Activated T-cell treated with anti-CD3 and anti-CD28 coated beads, Interleukin-2, amount 50 U/mL, for 1 hour (primary cell): ENCODE results near the gene CCL16.
"Not testable (repeated sequence)": the region's sequence is repeated elsewhere in the genome, so short reads cannot be mapped to it uniquely, and the experiment has no call there.

Experiments
- DNase-seq: peaks from one replicate; pipeline ENCODE4 v3.0.0-alpha.2; 2020

Gene CCL16

DNA sequence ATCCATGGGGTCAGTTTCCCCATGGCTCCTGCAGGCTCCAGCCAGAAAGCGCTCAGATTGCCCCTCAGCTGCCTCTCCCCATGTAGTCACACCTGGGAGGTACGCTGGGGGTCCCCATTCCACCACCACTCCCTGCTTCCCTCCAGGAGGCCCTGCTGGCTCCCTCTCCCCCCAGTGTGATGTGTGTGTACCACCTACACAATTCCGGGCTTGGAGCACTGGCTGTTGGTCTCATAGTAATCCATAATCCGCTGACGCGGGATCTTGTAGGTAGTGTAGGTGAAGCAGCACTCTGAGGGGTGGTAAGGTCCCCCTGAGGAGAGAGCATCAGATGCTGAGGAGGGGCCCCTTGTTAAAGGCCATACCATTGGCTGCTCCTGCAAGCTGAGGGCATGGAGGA is 2.8 kb upstream of the CCL16 start:
- no peak for DNase-seq

GRCh38 chr17:35982409-35983191 is 1.3 kb upstream of the CCL16 start:
- no peak for DNase-seq

DNA sequence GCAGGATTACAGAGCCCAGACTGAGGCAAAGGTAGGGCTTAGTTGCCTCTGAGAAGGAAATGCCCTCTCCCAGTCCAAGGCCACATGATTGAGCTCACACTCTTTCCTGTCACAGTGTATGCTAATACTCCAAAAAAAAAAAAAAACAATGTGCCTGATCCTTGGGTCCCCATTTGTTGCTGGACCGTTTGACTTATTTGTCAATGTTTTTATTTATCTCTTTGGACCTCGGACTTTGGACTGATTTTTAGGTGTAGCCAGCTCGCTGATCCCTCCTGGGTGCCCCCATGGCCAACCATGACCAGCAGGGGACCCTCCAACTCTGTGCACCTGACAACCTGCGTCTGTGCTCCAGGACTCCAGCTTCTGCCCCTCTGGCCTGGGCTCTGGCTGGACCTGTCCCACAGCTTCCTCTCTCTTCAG is 622 bp upstream of the CCL16 start:
- no peak for DNase-seq

GRCh38 chr17:35978346-35978745 is 3.0 kb downstream of the CCL16 start:
- DNase-seq = no peak

- no peak for DNase-seq
Measured at GRCh38 chr17:35977509-35977908, 3.8 kb downstream of the CCL16 start.

GRCh38 chr17:35973333-35974260 is 7.7 kb downstream of the CCL16 start:
- no peak for DNase-seq

- no peak for DNase-seq
Measured at GRCh38 chr17:35972945-35973332, 8.4 kb downstream of the CCL16 start.

GRCh38 chr17:35972535-35972934 is 8.8 kb downstream of the CCL16 start:
- DNase-seq = no peak

- DNase-seq = no peak
Measured at GRCh38 chr17:35972066-35972465, 9.2 kb downstream of the CCL16 start.

GRCh38 chr17:35969558-35970380 is 11.5 kb downstream of the CCL16 start:
- DNase-seq = peak; percentile 55

DNA sequence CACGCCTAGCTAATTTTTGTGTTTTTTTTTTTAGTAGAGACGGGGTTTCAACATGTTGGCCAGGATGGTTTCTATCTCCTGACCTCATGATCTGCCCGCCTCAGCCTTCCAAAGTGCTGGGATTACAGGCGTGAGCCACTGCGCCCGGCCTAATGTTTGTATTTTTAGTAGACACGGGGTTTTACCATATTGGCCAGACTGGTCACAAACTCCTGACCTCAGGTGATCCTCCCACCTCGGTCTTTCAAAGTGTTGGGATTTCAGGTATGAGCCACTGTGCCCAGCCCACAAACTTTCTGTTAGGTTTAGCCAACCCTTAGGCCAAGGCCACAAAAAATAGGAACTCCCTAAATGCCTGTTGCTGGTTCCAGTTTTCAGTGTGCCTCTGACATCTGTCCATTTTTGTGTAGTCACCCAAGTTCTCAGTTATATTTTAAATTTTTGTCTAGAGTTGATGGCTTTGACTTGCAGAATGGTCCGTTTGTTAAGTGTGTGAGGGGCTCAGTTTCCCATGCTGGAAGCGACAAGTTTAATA is 12.7 kb downstream of the CCL16 start:
- DNase-seq = no peak

- no peak for DNase-seq
Measured at GRCh38 chr17:35965272-35965671, 16.0 kb downstream of the CCL16 start.

- no peak for DNase-seq
Measured at GRCh38 chr17:35963663-35964062, 17.6 kb downstream of the CCL16 start.

DNA sequence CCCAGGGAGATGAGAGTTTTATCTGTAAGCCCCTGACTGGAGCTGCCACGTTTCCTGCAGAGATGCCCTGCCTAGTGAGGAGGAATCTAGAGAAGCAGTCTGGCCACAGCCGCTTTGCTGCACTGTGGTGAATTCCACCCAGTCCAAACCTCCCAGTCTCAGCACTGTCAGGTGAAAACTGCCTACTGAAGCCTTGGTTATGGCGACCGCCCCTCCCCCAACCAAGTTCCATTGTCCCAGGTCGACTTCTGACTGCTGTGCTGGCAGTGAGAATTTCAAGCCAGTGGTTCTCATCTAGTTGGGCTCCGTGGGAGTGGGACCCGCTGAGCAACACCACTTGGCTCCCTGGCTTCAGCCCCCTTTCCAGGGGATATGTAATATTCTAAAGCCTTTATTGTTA is 27.6 kb downstream of the CCL16 start:
- DNase-seq = no peak

- no peak for DNase-seq
Measured at GRCh38 chr17:35949401-35949800, 31.9 kb downstream of the CCL16 start.

DNA sequence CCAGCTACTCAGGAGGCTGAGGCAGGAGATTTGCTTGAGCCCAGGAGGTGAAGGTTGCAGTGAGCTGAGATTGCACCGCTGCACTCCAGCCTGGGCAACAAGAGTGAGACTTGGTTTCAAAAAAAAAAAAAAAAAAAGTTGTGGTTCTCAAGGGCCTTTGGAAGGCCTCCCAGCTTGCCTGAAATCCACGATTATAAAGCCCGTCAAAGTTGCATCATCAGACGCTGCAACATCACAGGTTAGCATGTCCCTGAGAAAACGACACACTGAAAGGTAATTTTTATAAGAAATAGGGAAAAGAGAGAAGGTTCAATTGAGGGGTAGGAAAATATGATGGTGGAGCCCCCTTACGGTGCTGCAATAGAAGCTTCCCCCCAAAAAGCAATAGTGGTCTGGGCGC is 33.2 kb downstream of the CCL16 start:
- no peak for DNase-seq

GRCh38 chr17:35947156-35947585 is 34.1 kb downstream of the CCL16 start:
- peak; percentile 45 for DNase-seq

DNA sequence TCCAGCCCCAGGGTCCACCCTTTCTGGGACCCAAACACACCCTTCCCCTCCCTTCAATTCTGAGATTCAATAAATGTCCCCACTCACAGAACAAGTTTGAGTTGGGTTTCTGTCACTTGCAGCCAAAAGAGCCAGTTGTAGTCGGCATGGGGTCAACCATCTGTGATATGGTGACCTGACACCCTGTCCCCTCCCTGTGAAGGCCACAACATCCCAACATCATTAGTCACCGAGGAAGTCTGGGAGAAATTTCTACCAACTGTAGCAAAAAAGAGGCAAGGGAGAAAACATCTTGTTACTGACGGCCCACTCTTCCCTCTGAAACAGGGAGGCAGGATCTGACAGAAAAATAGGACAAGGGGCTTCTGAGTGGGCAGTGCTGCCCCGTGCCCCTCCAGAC is 37.1 kb downstream of the CCL16 start:
- DNase-seq = no peak

GRCh38 chr17:35943537-35943936 is 37.8 kb downstream of the CCL16 start, which contains the start of gene LYZL6:
TSS of gene LYZL6 (minus strand) at chr17:35943713. CDS start at chr17:35939356, 4,357 bp downstream.
- no peak for DNase-seq

- DNase-seq = no peak
Measured at GRCh38 chr17:35942588-35943186, 38.6 kb downstream of the CCL16 start.

DNA sequence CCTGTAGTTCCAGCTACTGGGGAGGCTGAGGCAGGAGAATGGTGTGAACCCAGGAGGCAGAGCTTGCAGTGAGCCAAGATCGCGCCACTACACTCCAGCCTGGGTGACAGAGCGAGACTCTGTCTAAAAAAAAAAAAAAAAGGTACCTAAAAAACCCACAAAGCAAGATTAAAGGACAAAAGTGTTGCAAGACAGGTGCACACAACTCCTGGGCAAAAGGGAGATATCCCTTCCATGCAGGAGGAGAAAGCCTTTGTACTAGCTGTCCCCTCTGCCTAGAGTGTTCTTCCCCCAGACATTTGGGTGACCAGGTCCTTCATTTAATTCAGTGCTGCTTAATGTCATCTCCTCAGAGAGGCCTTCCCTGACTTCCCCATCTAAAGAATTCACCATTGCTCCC is 42.8 kb downstream of the CCL16 start:
- not testable (repeated sequence) for DNase-seq

GRCh38 chr17:35936063-35936462 is 45.2 kb downstream of the CCL16 start:
- no peak for DNase-seq
